H1 (cell line): ENCODE results near the gene MINDY1. TPM values are rescaled to one million over a fixed set of nuclear protein-coding genes. Genes with fewer than 3 reads are reported as not detected.
A peak's percentile ranks its signal among the peaks of the same experiment; 100 is the strongest.

Experiments
- CTCF ChIA-PET: fragments of 300-600 bp; sonication (Branson Sonifier 250); formaldehyde crosslinking; loops from one replicate; lab custom pipeline; 2021; ENCODE audit not compliant: partially characterized antibody; lab: Charles Lee
- POLR2A ChIA-PET: fragments of 300-600 bp; sonication (Branson Sonifier 250); formaldehyde crosslinking; loops from one replicate; lab custom pipeline; 2021; ENCODE audit warnings: inconsistent platforms; ENCODE audit not compliant: partially characterized antibody; lab: Charles Lee
- DNase-seq, 2 experiments: peaks; one replicate each; pipeline versions ENCODE4 v3.0.0 to v3.0.0-alpha.2; 2010 to 2022; ENCODE audit warnings: low spot score in 2 of 2, low read depth in 1 of 2, mixed read lengths in 1 of 2
- FAIRE-seq: peaks from 2 replicates; lab custom pipeline; 2011; peaks lifted over from hg19 to GRCh38; lab: Jason Lieb, UNC
- H2AFZ ChIP-seq: 2 replicates; pipeline ENCODE4 v1.8.1; 2012; ENCODE audit warnings: low read length, inconsistent platforms
- H2AK5ac ChIP-seq: 2 replicates; pipeline ENCODE4 v1.6.1; 2013; ENCODE audit warnings: low read depth, low read length
- H2BK120ac ChIP-seq: replicated peaks from 2 replicates; pipeline ENCODE3; 2013; ENCODE audit warnings: low read depth, low read length, inconsistent platforms
- H2BK12ac ChIP-seq: 2 replicates; pipeline ENCODE4 v1.6.1; 2013; ENCODE audit warnings: low read depth, low read length
- H2BK15ac ChIP-seq: 2 replicates; pipeline ENCODE4 v1.6.1; 2013; ENCODE audit warnings: low read length
- H2BK20ac ChIP-seq: 2 replicates; pipeline ENCODE4 v1.6.1; 2013; ENCODE audit warnings: low read length
- H2BK5ac ChIP-seq: 2 replicates; pipeline ENCODE4 v1.6.1; 2013; ENCODE audit warnings: low read depth, low read length
- H3K14ac ChIP-seq: 2 replicates; pipeline ENCODE4 v1.6.1; 2013; ENCODE audit warnings: inconsistent platforms; ENCODE audit not compliant: insufficient read length
- H3K18ac ChIP-seq: 2 replicates; pipeline ENCODE4 v1.6.1; 2013; ENCODE audit warnings: low read length; ENCODE audit errors: extremely low read depth
- H3K23ac ChIP-seq: 2 replicates; pipeline ENCODE4 v1.6.1; 2013; ENCODE audit warnings: inconsistent platforms; ENCODE audit not compliant: insufficient read length
- H3K23me2 ChIP-seq: 2 replicates; pipeline ENCODE4 v1.6.1; 2013; ENCODE audit warnings: low read depth, low read length
- H3K27ac ChIP-seq: 2 replicates; pipeline ENCODE4 v1.6.1; 2011; ENCODE audit warnings: low read depth, low read length, inconsistent platforms
- H3K27me3 ChIP-seq, 4 experiments: replicated peaks in 1 of 4; 1 replicate in 1 of 4; 2 replicates in 3 of 4; pipeline versions ENCODE4 v1.6.1 to v1.8.1; 2011 to 2013; ENCODE audit warnings: low read length in 3 of 4, mild to moderate bottlenecking in 3 of 4, inconsistent platforms in 2 of 4, mixed read lengths in 2 of 4, moderate library complexity in 1 of 4; ENCODE audit not compliant: control insufficient read depth in 3 of 4, insufficient read depth in 3 of 4; ENCODE audit errors: extremely low read depth in 1 of 4
- H3K36me3 ChIP-seq, 4 experiments: 2 replicates each; pipeline versions ENCODE4 v1.6.1 to v1.8.1; 2011 to 2013; ENCODE audit warnings: mild to moderate bottlenecking in 4 of 4, low read length in 3 of 4, moderate library complexity in 2 of 4, control low read depth in 1 of 4, inconsistent platforms in 1 of 4; ENCODE audit not compliant: insufficient read depth in 4 of 4, control insufficient read depth in 2 of 4
- H3K4ac ChIP-seq: replicated peaks from 2 replicates; pipeline ENCODE3; 2013; ENCODE audit warnings: low read length, low read depth, mixed read lengths, inconsistent platforms; ENCODE audit not compliant: insufficient read length
- H3K4me1 ChIP-seq, 4 experiments: replicated peaks in 1 of 4; 1 replicate in 1 of 4; 2 replicates in 3 of 4; pipeline versions ENCODE4 v1.6.1 to v1.8.1; 2011 to 2013; ENCODE audit warnings: low read length in 3 of 4, inconsistent platforms in 2 of 4, mixed read lengths in 1 of 4; ENCODE audit not compliant: insufficient read depth in 4 of 4, control insufficient read depth in 3 of 4
- H3K4me2 ChIP-seq, 2 experiments: 2 replicates each; pipeline versions ENCODE4 v1.6.1 to v1.8.1; 2011 to 2013; ENCODE audit warnings: low read depth in 2 of 2, low read length in 2 of 2, control low read depth in 1 of 2, inconsistent platforms in 1 of 2, mild to moderate bottlenecking in 1 of 2; ENCODE audit not compliant: insufficient read depth in 1 of 2
- H3K4me3 ChIP-seq, 4 experiments: fragments of 200-600, 300-600 bp in 1 of 4; sonication (generic), shearing (Covaris generic), sonication (Bioruptor Twin) in 1 of 4; 2 replicates each; pipeline versions ENCODE4 v1.5.1 to v1.8.1; 2011 to 2016; ENCODE audit warnings: low read length in 4 of 4, low read depth in 3 of 4, control low read depth in 2 of 4, inconsistent platforms in 2 of 4, mild to moderate bottlenecking in 2 of 4, mixed read lengths in 1 of 4, moderate library complexity in 1 of 4; ENCODE audit not compliant: insufficient read depth in 2 of 4; ENCODE audit errors: extremely low read depth in 1 of 4
- H3K56ac ChIP-seq: replicated peaks from 2 replicates; pipeline ENCODE3; 2013; ENCODE audit warnings: low read depth, mild to moderate bottlenecking, mixed read lengths, low read length, inconsistent platforms; ENCODE audit not compliant: insufficient read length
- H3K79me1 ChIP-seq: 2 replicates; pipeline ENCODE4 v1.6.1; 2013; ENCODE audit warnings: low read depth, low read length, control low read depth
- H3K79me2 ChIP-seq, 2 experiments: 2 replicates each; pipeline versions ENCODE4 v1.6.1 to v1.8.1; 2012 to 2013; ENCODE audit warnings: low read length in 2 of 2, mild to moderate bottlenecking in 2 of 2, inconsistent platforms in 1 of 2; ENCODE audit not compliant: insufficient read depth in 2 of 2, control insufficient read depth in 1 of 2
- H3K9ac ChIP-seq, 4 experiments: replicated peaks in 1 of 4; 1 replicate in 1 of 4; 2 replicates in 3 of 4; pipeline versions ENCODE4 v1.6.1 to v1.8.1; 2011 to 2013; ENCODE audit warnings: low read depth in 3 of 4, low read length in 3 of 4, control low read depth in 2 of 4, mild to moderate bottlenecking in 2 of 4, moderate library complexity in 2 of 4, inconsistent platforms in 1 of 4; ENCODE audit errors: extremely low read depth in 1 of 4
- H3K9me3 ChIP-seq, 2 experiments: 2 replicates each; pipeline versions ENCODE4 v1.6.1 to v1.8.1; 2012 to 2013; ENCODE audit warnings: mild to moderate bottlenecking in 2 of 2, moderate library complexity in 2 of 2, control low read depth in 1 of 2, inconsistent platforms in 1 of 2, low read depth in 1 of 2, low read length in 1 of 2, mixed read lengths in 1 of 2; ENCODE audit not compliant: insufficient read depth in 2 of 2
- H4K20me1 ChIP-seq, 2 experiments: replicated peaks in 1 of 2; 2 replicates each; pipeline versions ENCODE3 to v1.8.1; 2011 to 2013; ENCODE audit warnings: inconsistent platforms in 2 of 2, low read length in 2 of 2, mild to moderate bottlenecking in 1 of 2; ENCODE audit not compliant: insufficient read depth in 2 of 2, control insufficient read depth in 1 of 2
- H4K5ac ChIP-seq: 2 replicates; pipeline ENCODE4 v1.6.1; 2013; ENCODE audit warnings: low read length, low read depth, mixed read lengths, inconsistent platforms; ENCODE audit not compliant: insufficient read length
- H4K8ac ChIP-seq: 2 replicates; pipeline ENCODE4 v1.8.0; 2013; ENCODE audit warnings: mild to moderate bottlenecking, moderate library complexity, low read length, inconsistent platforms; ENCODE audit not compliant: insufficient read depth; ENCODE audit errors: extremely low read depth
- H4K91ac ChIP-seq: replicated peaks from 2 replicates; pipeline ENCODE3; 2013; ENCODE audit warnings: low read length, mixed read lengths, inconsistent platforms; ENCODE audit not compliant: insufficient read length
- E2F6 ChIP-seq: IDR thresholded peaks from 2 replicates; pipeline ENCODE4 v1.6.1; 2012; ENCODE audit warnings: inconsistent platforms
- MAX ChIP-seq: IDR thresholded peaks from 2 replicates; pipeline ENCODE4 v1.6.1; 2012; ENCODE audit warnings: inconsistent platforms
- RBBP5 ChIP-seq: IDR thresholded peaks from 2 replicates; pipeline ENCODE4 v1.7.1; 2012; ENCODE audit warnings: low read depth, mild to moderate bottlenecking, inconsistent platforms, low read length, moderate library complexity, borderline replicate concordance
- WGBS, 2 experiments: shearing (Covaris generic) in 1 of 2; methylation state at CpG; one replicate each; pipeline versions ENCODE4 v1.1.6 to v1.1.7; 2013 to 2015; ENCODE audit warnings: low lambda C conversion rate in 2 of 2, mixed read lengths in 2 of 2, inconsistent platforms in 1 of 2, low coverage in 1 of 2, missing lambda C conversion rate in 1 of 2; ENCODE audit not compliant: insufficient replicate concordance in 2 of 2, insufficient coverage in 1 of 2, insufficient read length in 1 of 2; ENCODE audit errors: extremely low coverage in 1 of 2, missing lambda C conversion rate in 1 of 2; 5-methylcytosine and 5-hydroxymethylcytosine counted together
- polyA plus RNA-seq, 7 experiments: library from polyadenylated mRNA; depleted of rRNA in 3 of 7; stranded (reverse) in 5 of 7; unstranded in 2 of 7; fragments of >200 nt in 5 of 7; fragments of 200-250 nt in 2 of 7; gene quantifications; 1 replicate in 5 of 7; 2 replicates in 1 of 7; 4 replicates in 1 of 7; pipeline versions ENCODE4 v1.2.1 to v1.2.3, GENCODE V29; 2011 to 2013; ENCODE audit warnings: missing spikeins in 2 of 7, mixed read lengths in 2 of 7
- total RNA-seq: library from RNA; stranded (reverse); fragmentation: NEBNext Ultra II Directional; extraction: Animal tissue kit (Norgen Biotek cat#: 25700); gene quantifications from 2 replicates; pipeline ENCODE4 v1.2.1, GENCODE V29; 2021

Gene MINDY1
- total and polyA plus RNA-seq, 2 of the 8 experiments (the other 6 are each of a cell fraction or from before 2014, with no cell fraction given) = 10.3 to 11.4 TPM

- FAIRE-seq (no peak), DNase-seq (no peak)
- H3K4me3 ChIP-seq = no peak overlapping the region
- H2BK15ac ChIP-seq = no peak overlapping the region
- CTCF ChIA-PET = interaction anchor here (1.1 to 14.5 kb wide), 4 partner anchors 9 to 19 kb away, joined by 3 to 183 read pairs (median 74); partner anchors contain the start of gene MINDY1
- H2BK12ac ChIP-seq = peak overlapping the region; percentile 14; the same call in 1 of the 2 replicates
- no peaks in the 10 kb centered on the region for H3K9me3 ChIP-seq
- H2AFZ ChIP-seq = no peak overlapping the region
- H3K27me3 ChIP-seq = no peaks in the 10 kb centered on the region; a peak in 1 of 7 replicates
- no peak overlapping the region for H3K23ac ChIP-seq
- POLR2A ChIA-PET = interaction anchor here (0.6 to 11.3 kb wide), 5 partner anchors 13 to 652 kb away, joined by 3 to 133 read pairs (median 4); partner anchors contain the start of genes ADAMTSL4, CERS2 and MINDY1
- no peak overlapping the region for H2BK120ac ChIP-seq
- no peaks in the 10 kb centered on the region; the same call in 1 of the 2 replicates for H3K79me1 ChIP-seq
- no peak overlapping the region for H3K56ac ChIP-seq
- no peaks in the 10 kb centered on the region for H3K36me3 ChIP-seq
- H3K9ac ChIP-seq = no peak overlapping the region
- TF ChIP-seq RBBP5 (no peak), MAX (peak; percentile 44; the same call in 1 of the 2 replicates), E2F6 (peak; percentile 67)
- no peak overlapping the region for H2BK5ac ChIP-seq
- no peak overlapping the region for H3K18ac ChIP-seq
- no peaks in the 10 kb centered on the region; the same call in none of the 2 replicates for H3K23me2 ChIP-seq
- no peak overlapping the region for H2BK20ac ChIP-seq
- no peak overlapping the region for H3K14ac ChIP-seq
- no peak overlapping the region for H3K4me2 ChIP-seq
- H3K27ac ChIP-seq = no peak overlapping the region
- H4K5ac ChIP-seq = no peak overlapping the region
- H3K4me1 ChIP-seq = peaks cover 2 to 24% (median 15%) of the 10 kb centered on the region in 4 experiments
- H4K91ac ChIP-seq = no peak overlapping the region
- 94% methylated on average over 2 of the region's 2 CpGs; no CpG with 5 or more reads in 1 of the 2 experiments for WGBS, 2 experiments
- no peak overlapping the region for H3K4ac ChIP-seq
- no peak overlapping the region; the same call in 1 of the 2 replicates for H2AK5ac ChIP-seq
- H4K8ac ChIP-seq = no peak overlapping the region; the same call in 1 of the 2 replicates
- no peaks in the 10 kb centered on the region for H3K79me2 ChIP-seq
- no peaks in the 10 kb centered on the region for H4K20me1 ChIP-seq
Measured at GRCh38 chr1:150985179-150985825, 21.4 kb downstream of the MINDY1 start.
